HepG2 (cell line): ENCODE data around the gene PKNOX2. TPM values are rescaled to one million over a fixed set of nuclear protein-coding genes. Genes with fewer than 3 reads are reported as not detected.

Experiments used
- ATAC-seq: fragments of 200-7000 bp; cut with Tn5 transposase; 3 replicates; pipeline ENCODE4 v1.9.1; 2020; ENCODE audit warnings: mild to moderate bottlenecking, moderate library complexity
- BruUV-seq: library from RNA; stranded (reverse); fragments of 400-500 nt; replicated peaks from 2 replicates; lab custom pipeline; 2021; lab: Mats Ljungman, UMichigan
- CTCF ChIA-PET: fragments of 300-600 bp; formaldehyde crosslinking; extraction: SDS; loops from one replicate; lab custom pipeline; 2021; ENCODE audit warnings: low total read pairs, inconsistent platforms, low intra/inter-chr PET ratio; lab: Yijun Ruan, JAX
- POLR2A ChIA-PET: fragments of 350-600 bp; sonication (Branson Sonifier 250); formaldehyde crosslinking; loops from one replicate; lab custom pipeline; 2020; ENCODE audit warnings: antibody characterized with exemption, inconsistent platforms; lab: Yijun Ruan, JAX
- DNase-seq: peaks from one replicate; pipeline ENCODE4 v3.0.0-alpha.2; 2015; ENCODE audit warnings: low spot score
- FAIRE-seq: peaks from 3 replicates; lab custom pipeline; 2011; peaks lifted over from hg19 to GRCh38; lab: Jason Lieb, UNC
- H2AFZ ChIP-seq: one replicate; pipeline ENCODE4 v1.6.1; 2011; ENCODE audit warnings: low read length, inconsistent platforms
- H3K27ac ChIP-seq: fragments of 300-600 bp; 3 replicates; pipeline ENCODE4 v1.8.0; 2011; ENCODE audit warnings: mixed run types, mild to moderate bottlenecking, mixed read lengths, low read length, inconsistent platforms; ENCODE audit not compliant: insufficient read depth; ENCODE audit errors: extremely low read length
- H3K27me3 ChIP-seq, 2 experiments: fragments of 200-600 bp in 1 of 2; 2 replicates in 1 of 2; 3 replicates in 1 of 2; pipeline versions ENCODE4 v1.6.0 to v1.8.0; 2011; ENCODE audit warnings: low read length in 2 of 2, mild to moderate bottlenecking in 2 of 2, moderate library complexity in 2 of 2, inconsistent platforms in 1 of 2; ENCODE audit not compliant: insufficient read depth in 2 of 2, control insufficient read depth in 1 of 2
- H3K36me3 ChIP-seq, 2 experiments: fragments of 200-600 bp in 1 of 2; replicated peaks in 1 of 2; 2 replicates in 1 of 2; 3 replicates in 1 of 2; pipeline versions ENCODE4 v1.5.1 to v1.8.0; 2011; ENCODE audit warnings: low read length in 2 of 2, inconsistent platforms in 1 of 2; ENCODE audit not compliant: insufficient read depth in 2 of 2, control insufficient read depth in 1 of 2
- H3K4me1 ChIP-seq: 2 replicates; pipeline ENCODE4 v1.5.1; 2012; ENCODE audit warnings: low read length, inconsistent platforms; ENCODE audit not compliant: insufficient read depth
- H3K4me2 ChIP-seq: 2 replicates; pipeline ENCODE4 v1.6.0; 2011; ENCODE audit warnings: low read depth, low read length, inconsistent platforms
- H3K4me3 ChIP-seq, 3 experiments: fragments of 200-600 bp in 1 of 3; sonication (generic), shearing (Covaris generic) in 1 of 3; replicated peaks in 1 of 3; 2 replicates each; pipeline ENCODE4 v1.5.1; 2011 to 2016; ENCODE audit warnings: low read length in 3 of 3, inconsistent platforms in 2 of 3, low read depth in 2 of 3, mild to moderate bottlenecking in 2 of 3, control low read depth in 1 of 3, mixed read lengths in 1 of 3; ENCODE audit not compliant: insufficient read depth in 1 of 3
- H3K79me2 ChIP-seq: one replicate; pipeline ENCODE4 v1.6.1; 2011; ENCODE audit warnings: low read length, inconsistent platforms; ENCODE audit not compliant: insufficient read depth
- H3K9ac ChIP-seq: 2 replicates; pipeline ENCODE4 v1.6.0; 2011; ENCODE audit warnings: mild to moderate bottlenecking, low read depth, low read length, inconsistent platforms; ENCODE audit not compliant: insufficient read depth
- H3K9me3 ChIP-seq: 2 replicates; pipeline ENCODE4 v1.5.1; 2012; ENCODE audit warnings: mild to moderate bottlenecking, low read length
- H4K20me1 ChIP-seq: 2 replicates; pipeline ENCODE4 v1.6.0; 2011; ENCODE audit warnings: inconsistent platforms, mild to moderate bottlenecking, low read length, moderate library complexity; ENCODE audit not compliant: insufficient read depth
- ATF7 ChIP-seq, 2 experiments: fragments of 450-650 bp in 1 of 2; sonication (generic) in 1 of 2; formaldehyde crosslinking in 1 of 2; IDR thresholded peaks; 2 replicates each; pipeline versions ENCODE4 v1.4.0 to v1.6.1; 2016 to 2020; ENCODE audit warnings: antibody characterized with exemption in 1 of 2, mild to moderate bottlenecking in 1 of 2, missing genetic modification reagents in 1 of 2
- CC2D1A ChIP-seq: sonication (generic); formaldehyde crosslinking; IDR thresholded peaks from 2 replicates; pipeline ENCODE4 v1.8.1; 2023; ENCODE audit warnings: mild to moderate bottlenecking, missing genetic modification reagents
- EP300 ChIP-seq, 3 experiments: sonication (generic) in 1 of 3; formaldehyde crosslinking in 1 of 3; IDR thresholded peaks; 2 replicates each; pipeline versions ENCODE4 v1.5.1 to v1.6.1; 2011 to 2020; ENCODE audit warnings: low read depth in 2 of 3, low read length in 2 of 3, borderline replicate concordance in 1 of 3, improper control_type of control experiment in 1 of 3, mild to moderate bottlenecking in 1 of 3, missing genetic modification reagents in 1 of 3, moderate library complexity in 1 of 3
- POGZ ChIP-seq: sonication (generic); formaldehyde crosslinking; IDR thresholded peaks from 2 replicates; pipeline ENCODE4 v1.4.0; 2020; ENCODE audit warnings: mild to moderate bottlenecking, missing genetic modification reagents
- STAT6 ChIP-seq: sonication (generic); formaldehyde crosslinking; IDR thresholded peaks from 2 replicates; pipeline ENCODE4 v1.4.0; 2020; ENCODE audit warnings: missing genetic modification reagents, mild to moderate bottlenecking, borderline replicate concordance
- TRIM22 ChIP-seq: fragments of 450-650 bp; IDR thresholded peaks from 2 replicates; pipeline ENCODE4 v1.6.1; 2017
- ZNF24 ChIP-seq: fragments of 450-650 bp; IDR thresholded peaks from 2 replicates; pipeline ENCODE4 v1.6.1; 2017; ENCODE audit warnings: antibody characterized with exemption, mild to moderate bottlenecking
- WGBS: methylation state at CpG from one replicate; pipeline ENCODE4 v1.1.6; 2017; ENCODE audit warnings: low lambda C conversion rate; 5-methylcytosine and 5-hydroxymethylcytosine counted together
- in situ Hi-C: cut with HindIII; loops from 2 replicates; pipeline ENCODE4 v1.10.0; 2017; ENCODE audit warnings: low pct_unique_long_range_greater_than_20kb; ENCODE audit not compliant: extremely low pct_ligation_motif_present
- intact Hi-C: fragments of 100-400 bp; cut with micrococcal nuclease; formaldehyde crosslinking; loops from one replicate; pipeline ENCODE4 v1.10.0; 2022; ENCODE audit not compliant: unreplicated experiment
- polyA plus RNA-seq, 8 experiments: library from polyadenylated mRNA; depleted of rRNA in 3 of 8; stranded (reverse) in 7 of 8; unstranded in 1 of 8; fragments of >200 nt; fragmentation: Illumina TruSeq in 4 of 8; extraction: Trizol in 4 of 8; gene quantifications; 2 replicates each; pipeline versions ENCODE4 v1.2.1 to v1.2.3, GENCODE V29; 2011 to 2016; ENCODE audit warnings: low read depth in 4 of 8, missing spikeins in 1 of 8, mixed read lengths in 1 of 8; ENCODE audit not compliant: insufficient read depth in 1 of 8
- total RNA-seq, 5 experiments: library from RNA; depleted of rRNA; stranded (reverse); fragments of >200 nt; fragmentation: Illumina TruSeq; extraction: Trizol; gene quantifications; 2 replicates each; pipeline ENCODE4 v1.2.3, GENCODE V29; 2016; ENCODE audit warnings: low read depth in 1 of 5

Gene PKNOX2
- total and polyA plus RNA-seq, 2 of the 13 experiments (the other 11 are each of a cell fraction or from before 2014, with no cell fraction given), result not detected

- Histone ChIP-seq H3K9ac (no peak overlapping the region), H3K79me2 (no peaks in the 10 kb centered on the region), H3K27me3 (peaks cover 0 to 29% of the 10 kb centered on the region in 2 experiments; a peak in 3 of 5 replicates), H2AFZ (no peak overlapping the region), H3K4me1 (no peaks in the 10 kb centered on the region), H4K20me1 (no peaks in the 10 kb centered on the region), H3K36me3 (no peaks in the 10 kb centered on the region), H3K4me3 (no peak overlapping the region), H3K4me2 (no peak overlapping the region), H3K9me3 (no peaks in the 10 kb centered on the region), H3K27ac (no peak overlapping the region)
- WGBS, result 19% methylated on average over 2 of the region's 2 CpGs
- no TSS peak for BruUV-seq
- ATAC-seq (no peak), DNase-seq (no peak), FAIRE-seq (no peak)
- in situ Hi-C loops, result no loop called here
- no peak for TF ChIP-seq EP300 (IDR thresholded peaks at IDR 0.05; ENCODE audit: low read depth in 2 of 2, low read length in 2 of 2)
- no peak for TF ChIP-seq EP300 (CRISPR knock-in tag; IDR thresholded peaks at IDR 0.05; ENCODE audit: borderline replicate concordance)
- no peak for TF ChIP-seq ATF7 (IDR thresholded peaks at IDR 0.05)
- no peak for TF ChIP-seq ATF7 (CRISPR knock-in tag; IDR thresholded peaks at IDR 0.05)
- TF ChIP-seq ZNF24, result no peak
- no peak for TF ChIP-seq CC2D1A (CRISPR knock-in tag)
- no peak for TF ChIP-seq POGZ (CRISPR knock-in tag)
- no peak for TF ChIP-seq STAT6 (CRISPR knock-in tag)
- no peak for TF ChIP-seq TRIM22
- POLR2A ChIA-PET, result no interaction called here
- CTCF ChIA-PET, result no interaction called here
- intact Hi-C loops, result no loop called here
Measured at GRCh38 chr11:125356797-125357196, 192.2 kb downstream of the PKNOX2 start.
